Ishikawa (cell line): ENCODE measurements around the gene GDE1.

Experiments used
- CEBPB ChIP-seq: IDR thresholded peaks from 2 replicates; pipeline ENCODE4 v1.6.1; 2012
- CREB1 ChIP-seq: IDR thresholded peaks from 2 replicates; pipeline ENCODE4 v1.6.1; 2012; ENCODE audit warnings: low read depth
- EGR1 ChIP-seq: IDR thresholded peaks from 2 replicates; pipeline ENCODE4 v1.6.1; 2012
- EP300 ChIP-seq: IDR thresholded peaks from 2 replicates; pipeline ENCODE4 v1.6.1; 2012; ENCODE audit warnings: borderline replicate concordance
- MAX ChIP-seq: IDR thresholded peaks from 2 replicates; pipeline ENCODE4 v1.6.1; 2012
- RAD21 ChIP-seq: IDR thresholded peaks from 2 replicates; pipeline ENCODE4 v1.6.1; 2012; ENCODE audit warnings: low read depth
- TAF1 ChIP-seq: IDR thresholded peaks from 2 replicates; pipeline ENCODE4 v1.6.1; 2012; ENCODE audit warnings: low read depth, mild to moderate bottlenecking
- TCF12 ChIP-seq: IDR thresholded peaks from 2 replicates; pipeline ENCODE4 v1.6.1; 2012; ENCODE audit warnings: low read depth
- YY1 ChIP-seq: IDR thresholded peaks from 2 replicates; pipeline ENCODE4 v1.6.1; 2012; ENCODE audit warnings: low read depth
- TF ChIP-seq, protein P1 (sequence below): IDR thresholded peaks from 2 replicates; pipeline ENCODE4 v1.6.1; 2012; ENCODE audit warnings: low read depth, mild to moderate bottlenecking
- TF ChIP-seq, protein P2 (sequence below): IDR thresholded peaks from 2 replicates; pipeline ENCODE4 v1.6.1; 2012

GRCh38 chr16:19482291-19482690 lies 39.6 kb downstream of the GDE1 start:
- no peak for TF ChIP-seq CEBPB
- no peak for TF ChIP-seq EP300
- TF ChIP-seq TAF1, result no peak
- no peak for TF ChIP-seq EGR1
- TF ChIP-seq, protein P1, sequence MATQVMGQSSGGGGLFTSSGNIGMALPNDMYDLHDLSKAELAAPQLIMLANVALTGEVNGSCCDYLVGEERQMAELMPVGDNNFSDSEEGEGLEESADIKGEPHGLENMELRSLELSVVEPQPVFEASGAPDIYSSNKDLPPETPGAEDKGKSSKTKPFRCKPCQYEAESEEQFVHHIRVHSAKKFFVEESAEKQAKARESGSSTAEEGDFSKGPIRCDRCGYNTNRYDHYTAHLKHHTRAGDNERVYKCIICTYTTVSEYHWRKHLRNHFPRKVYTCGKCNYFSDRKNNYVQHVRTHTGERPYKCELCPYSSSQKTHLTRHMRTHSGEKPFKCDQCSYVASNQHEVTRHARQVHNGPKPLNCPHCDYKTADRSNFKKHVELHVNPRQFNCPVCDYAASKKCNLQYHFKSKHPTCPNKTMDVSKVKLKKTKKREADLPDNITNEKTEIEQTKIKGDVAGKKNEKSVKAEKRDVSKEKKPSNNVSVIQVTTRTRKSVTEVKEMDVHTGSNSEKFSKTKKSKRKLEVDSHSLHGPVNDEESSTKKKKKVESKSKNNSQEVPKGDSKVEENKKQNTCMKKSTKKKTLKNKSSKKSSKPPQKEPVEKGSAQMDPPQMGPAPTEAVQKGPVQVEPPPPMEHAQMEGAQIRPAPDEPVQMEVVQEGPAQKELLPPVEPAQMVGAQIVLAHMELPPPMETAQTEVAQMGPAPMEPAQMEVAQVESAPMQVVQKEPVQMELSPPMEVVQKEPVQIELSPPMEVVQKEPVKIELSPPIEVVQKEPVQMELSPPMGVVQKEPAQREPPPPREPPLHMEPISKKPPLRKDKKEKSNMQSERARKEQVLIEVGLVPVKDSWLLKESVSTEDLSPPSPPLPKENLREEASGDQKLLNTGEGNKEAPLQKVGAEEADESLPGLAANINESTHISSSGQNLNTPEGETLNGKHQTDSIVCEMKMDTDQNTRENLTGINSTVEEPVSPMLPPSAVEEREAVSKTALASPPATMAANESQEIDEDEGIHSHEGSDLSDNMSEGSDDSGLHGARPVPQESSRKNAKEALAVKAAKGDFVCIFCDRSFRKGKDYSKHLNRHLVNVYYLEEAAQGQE, result no peak
- TF ChIP-seq, protein P2, sequence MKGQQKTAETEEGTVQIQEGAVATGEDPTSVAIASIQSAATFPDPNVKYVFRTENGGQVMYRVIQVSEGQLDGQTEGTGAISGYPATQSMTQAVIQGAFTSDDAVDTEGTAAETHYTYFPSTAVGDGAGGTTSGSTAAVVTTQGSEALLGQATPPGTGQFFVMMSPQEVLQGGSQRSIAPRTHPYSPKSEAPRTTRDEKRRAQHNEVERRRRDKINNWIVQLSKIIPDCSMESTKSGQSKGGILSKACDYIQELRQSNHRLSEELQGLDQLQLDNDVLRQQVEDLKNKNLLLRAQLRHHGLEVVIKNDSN, result no peak
- TF ChIP-seq TCF12, result no peak
- TF ChIP-seq MAX, result no peak
- TF ChIP-seq RAD21, result no peak
- TF ChIP-seq CREB1, result no peak
- no peak for TF ChIP-seq YY1
